Measurements from ENCODE around the gene SCN4A.
"Not testable (repeated sequence)": the region's sequence is repeated elsewhere in the genome, so short reads cannot be mapped to it uniquely, and the experiment has no call there.

The SCN4A gene

DNA sequence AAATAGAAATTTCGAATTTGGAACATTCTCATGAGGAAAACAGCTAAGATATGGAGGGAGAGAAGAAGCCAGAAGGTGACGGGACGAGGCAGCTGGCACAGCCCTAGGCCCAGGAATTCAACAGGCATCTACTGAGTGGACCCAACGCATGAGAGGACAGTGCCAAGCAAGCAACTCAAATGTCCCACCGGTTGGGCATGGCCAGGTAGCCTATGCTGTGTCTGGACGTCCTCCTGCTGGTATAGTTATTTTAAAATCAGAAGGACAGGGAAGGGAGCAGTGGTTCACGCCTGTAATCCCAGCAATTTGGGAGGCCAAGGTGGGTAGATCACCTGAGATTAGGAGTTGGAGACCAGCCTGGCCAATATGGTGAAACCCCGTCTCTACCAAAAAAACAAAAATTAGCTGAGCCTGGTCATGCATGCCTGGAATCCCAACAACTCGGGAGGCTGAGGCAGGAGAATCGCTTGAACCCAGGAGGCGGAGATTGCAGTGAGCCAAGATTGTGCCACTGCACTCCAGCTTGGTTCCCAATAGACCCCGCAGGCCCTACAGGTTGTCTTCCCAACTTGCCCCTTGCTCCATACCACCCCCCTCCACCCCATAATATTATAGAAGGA lies 56.0 kb downstream of the SCN4A start:
- no peak for DNase-seq (ENCODE audit: low read depth)

DNA sequence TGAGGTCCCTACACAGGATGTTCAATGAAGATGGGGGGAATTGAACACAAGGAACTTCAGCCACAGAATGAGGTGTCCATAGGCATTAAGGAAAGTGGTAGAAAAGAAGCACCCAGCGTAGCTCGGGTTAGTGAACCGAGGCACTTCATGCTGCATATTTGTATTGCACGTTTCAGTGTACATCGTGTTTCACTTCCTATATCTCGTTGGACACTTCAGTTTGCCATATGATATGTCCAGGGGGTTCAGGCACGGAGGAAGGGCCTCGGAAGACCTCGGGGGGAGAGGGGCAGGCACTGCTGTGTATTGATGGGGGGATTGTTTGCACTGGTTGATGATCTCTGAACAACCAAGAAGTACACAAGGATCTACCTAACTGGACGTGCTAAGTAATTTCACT lies 57.0 kb downstream of the SCN4A start:
- DNase-seq (ENCODE audit: low read depth): not testable (repeated sequence)

DNA sequence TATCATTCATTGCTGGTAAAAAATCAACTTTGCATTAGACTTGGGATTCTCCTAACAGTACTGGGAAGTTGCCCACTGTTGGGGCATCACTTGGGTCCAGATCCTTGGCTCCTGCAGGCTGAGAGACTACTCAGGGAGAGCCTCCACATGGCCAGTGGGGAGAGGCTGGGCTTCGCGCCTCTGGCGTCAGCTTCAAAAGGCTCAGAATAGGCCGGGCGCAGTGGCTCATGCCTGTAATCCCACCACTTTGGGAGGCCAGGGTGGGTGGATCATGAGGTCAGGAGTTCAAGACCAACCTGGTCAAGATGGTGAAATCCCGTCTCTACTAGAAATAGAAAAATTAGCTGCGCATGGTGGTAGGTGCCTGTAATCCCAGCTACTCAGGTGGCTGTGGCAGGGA lies 58.2 kb downstream of the SCN4A start:
- no peak for DNase-seq (ENCODE audit: low read depth)

DNA sequence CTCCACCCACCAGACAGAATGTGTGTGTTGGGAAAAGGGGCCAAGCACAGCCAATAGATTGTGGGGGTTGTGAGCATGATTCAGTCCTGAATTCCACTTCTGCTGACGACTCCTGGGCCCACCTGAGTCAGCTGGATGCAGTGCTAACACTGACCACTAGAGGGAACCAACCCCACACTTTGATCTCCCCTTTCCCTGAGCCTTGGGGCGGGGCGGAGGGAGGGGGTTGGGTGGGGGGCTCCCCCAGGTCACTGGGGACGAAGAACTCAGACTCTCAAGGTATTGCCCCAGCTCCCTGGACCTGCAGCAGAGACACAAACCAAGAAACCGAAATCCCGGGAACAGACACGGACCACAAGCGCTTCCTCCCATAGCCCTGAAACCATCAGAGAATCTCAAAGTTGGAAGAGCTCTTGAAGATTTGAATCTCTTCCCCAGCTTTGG lies 61.0 kb downstream of the SCN4A start:
- peak; percentile 42 for DNase-seq (ENCODE audit: low read depth)

DNA sequence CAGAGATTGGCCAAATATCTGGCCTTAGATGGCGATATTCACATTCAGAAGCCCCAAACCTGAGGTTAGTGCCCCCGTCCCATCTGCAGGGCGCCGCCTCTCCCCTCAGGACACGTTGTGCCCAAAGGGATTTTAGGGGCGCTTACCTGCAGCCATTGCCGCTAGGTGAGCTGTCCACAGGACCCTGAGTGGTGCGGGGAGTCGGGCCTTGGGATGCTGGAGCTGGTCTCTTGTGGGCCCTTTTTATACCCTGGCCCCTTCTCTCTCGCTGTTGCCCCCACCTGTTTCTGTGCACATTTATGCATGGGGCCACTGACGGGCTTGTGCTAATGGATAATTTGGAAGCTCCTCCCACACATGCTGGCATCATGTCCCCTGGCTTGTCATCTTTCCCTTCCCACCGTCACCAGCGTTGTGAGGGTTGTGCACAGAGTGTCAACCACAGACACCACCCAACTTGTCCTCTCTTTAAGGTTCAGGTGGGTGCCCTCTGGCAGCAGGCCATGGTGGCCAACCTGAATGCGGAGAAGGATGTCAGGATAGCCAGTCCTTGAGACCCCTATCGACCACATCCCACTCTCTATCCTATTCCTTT lies 61.6 kb downstream of the SCN4A start, which contains the start of gene CSHL1:
TSS of gene CSHL1 (minus strand) at position 218 of the 595 bp plus-strand sequence. CDS start at position 156, 62 bp downstream.
- DNase-seq (ENCODE audit: low read depth): no peak

DNA sequence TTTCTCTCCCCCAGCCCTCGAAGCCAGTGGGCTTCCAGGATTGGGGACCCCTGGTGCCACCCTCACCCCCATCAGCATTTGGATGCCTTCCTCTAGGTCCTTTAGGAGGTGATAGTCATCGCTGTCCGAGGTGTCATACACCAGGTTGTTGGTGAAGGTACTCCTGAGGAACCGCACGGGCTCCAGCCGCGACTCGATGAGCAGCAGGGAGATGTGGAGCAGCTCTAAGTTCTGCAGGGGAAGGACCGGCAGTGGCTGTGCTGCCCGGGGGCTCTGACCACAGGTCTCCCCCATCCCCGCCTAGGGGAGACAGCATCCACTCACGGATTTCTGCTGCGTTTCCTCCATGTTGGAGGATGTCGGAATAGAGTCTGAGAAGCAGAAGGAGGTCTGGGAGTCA lies 62.6 kb downstream of the SCN4A start:
- no peak for DNase-seq (ENCODE audit: low read depth)

DNA sequence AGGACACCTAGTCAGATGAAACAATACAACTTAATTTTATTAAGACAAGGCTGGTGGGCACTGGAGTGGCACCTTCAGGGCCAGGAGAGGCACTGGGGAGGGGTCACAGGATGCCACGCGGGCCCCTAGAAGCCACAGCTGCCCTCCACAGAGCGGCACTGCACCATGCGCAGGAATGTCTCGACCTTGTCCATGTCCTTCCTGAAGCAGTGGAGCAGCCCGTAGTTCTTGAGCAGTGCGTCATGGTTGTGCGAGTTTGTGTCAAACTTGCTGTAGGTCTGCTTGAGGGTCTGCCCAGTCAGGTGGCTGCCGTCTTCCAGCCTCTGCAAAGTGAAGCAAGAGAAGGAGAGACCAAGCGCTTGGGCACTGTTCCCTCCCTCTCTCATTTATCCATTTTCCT lies 63.1 kb downstream of the SCN4A start:
- not testable (repeated sequence) for DNase-seq (ENCODE audit: low read depth)

DNA sequence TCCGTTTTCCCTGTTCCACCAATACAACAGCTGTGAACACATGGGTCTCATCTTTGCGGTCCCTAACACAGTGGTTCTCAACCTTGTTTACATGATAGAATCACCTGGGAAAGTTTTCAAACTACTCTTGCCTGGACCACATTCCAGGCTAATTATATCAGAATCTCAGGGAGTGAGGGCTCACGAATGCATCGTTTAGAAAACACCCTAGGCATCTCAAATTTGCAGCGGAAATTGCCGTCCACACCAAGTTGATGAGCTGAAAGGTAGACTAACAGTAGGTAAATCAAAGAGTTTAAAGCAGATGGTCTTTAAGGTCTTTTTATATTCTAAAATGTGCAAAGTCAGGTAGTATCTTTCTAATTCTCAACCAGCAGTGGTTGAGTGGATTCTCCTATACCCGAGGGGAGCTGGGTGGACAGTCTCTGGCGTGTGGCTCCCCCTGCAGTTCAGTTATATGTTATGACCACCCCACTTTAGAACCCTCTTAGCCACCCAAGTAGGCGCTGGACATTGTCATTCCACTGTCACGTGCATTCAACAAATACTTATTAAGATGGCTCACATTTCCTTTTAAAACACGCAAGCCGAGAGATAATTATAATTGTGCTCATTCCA lies 65.4 kb downstream of the SCN4A start:
- DNase-seq (ENCODE audit: low read depth): not testable (repeated sequence)

DNA sequence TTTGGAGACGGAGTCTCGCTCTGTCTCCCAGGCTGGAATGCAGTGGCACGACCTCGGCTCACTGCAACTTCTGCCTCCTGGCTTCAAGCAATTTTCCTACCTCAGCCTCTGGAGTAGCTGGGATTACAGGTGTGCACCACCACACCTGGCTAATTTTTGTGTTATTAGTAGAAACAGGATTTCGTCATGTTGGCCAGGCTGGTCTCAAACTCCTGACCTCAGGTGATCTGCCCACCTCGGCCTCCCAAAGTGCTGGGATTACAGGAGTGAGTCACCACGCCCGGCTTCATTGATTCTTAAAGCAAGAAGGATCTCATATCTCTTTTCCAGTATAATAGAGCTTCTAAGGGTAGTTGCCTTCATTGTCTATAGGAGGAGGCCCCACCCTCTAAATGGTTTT lies 67.9 kb downstream of the SCN4A start:
- not testable (repeated sequence) for DNase-seq (ENCODE audit: low read depth)

DNA sequence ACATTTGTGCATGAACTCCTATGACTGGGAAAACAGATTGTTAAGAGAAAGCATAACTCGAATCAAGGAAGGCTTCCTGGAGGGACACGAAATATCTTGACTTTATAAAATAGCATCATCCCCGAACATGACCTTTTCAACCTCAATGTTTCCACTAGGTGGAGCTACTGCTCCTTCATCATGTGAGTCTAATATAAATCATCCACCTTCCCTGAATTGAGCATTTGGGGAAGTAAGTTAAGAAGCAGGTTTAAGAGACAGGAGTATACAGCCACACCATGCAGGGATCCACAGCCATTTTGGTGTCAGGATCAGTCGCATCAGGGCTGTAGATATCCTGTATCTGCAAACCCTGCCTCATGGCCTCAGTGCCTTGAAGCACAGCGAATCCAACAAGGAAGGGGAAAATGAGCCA lies 68.9 kb downstream of the SCN4A start:
- peak; percentile 14 for DNase-seq (ENCODE audit: low read depth)

DNA sequence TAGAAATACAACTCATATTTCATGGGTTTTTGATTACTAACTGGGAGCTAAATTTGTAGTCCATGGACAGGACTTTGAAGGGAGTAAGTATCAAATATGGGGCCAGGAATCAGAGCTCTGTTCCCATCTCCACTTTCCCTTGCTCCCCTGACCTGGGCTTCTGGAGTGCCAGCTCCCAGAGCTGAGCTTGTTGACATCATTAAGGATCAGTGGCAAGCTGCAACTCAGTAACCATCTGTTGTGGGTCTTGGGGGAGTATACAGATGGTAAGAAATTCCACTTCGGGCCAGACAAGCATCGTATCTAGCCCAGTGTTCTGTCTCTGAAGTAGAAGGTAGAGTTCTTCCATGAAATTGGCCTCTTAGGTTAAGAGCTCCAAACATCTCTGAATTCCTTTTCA lies 70.7 kb downstream of the SCN4A start:
- not testable (repeated sequence) for DNase-seq (ENCODE audit: low read depth)

DNA sequence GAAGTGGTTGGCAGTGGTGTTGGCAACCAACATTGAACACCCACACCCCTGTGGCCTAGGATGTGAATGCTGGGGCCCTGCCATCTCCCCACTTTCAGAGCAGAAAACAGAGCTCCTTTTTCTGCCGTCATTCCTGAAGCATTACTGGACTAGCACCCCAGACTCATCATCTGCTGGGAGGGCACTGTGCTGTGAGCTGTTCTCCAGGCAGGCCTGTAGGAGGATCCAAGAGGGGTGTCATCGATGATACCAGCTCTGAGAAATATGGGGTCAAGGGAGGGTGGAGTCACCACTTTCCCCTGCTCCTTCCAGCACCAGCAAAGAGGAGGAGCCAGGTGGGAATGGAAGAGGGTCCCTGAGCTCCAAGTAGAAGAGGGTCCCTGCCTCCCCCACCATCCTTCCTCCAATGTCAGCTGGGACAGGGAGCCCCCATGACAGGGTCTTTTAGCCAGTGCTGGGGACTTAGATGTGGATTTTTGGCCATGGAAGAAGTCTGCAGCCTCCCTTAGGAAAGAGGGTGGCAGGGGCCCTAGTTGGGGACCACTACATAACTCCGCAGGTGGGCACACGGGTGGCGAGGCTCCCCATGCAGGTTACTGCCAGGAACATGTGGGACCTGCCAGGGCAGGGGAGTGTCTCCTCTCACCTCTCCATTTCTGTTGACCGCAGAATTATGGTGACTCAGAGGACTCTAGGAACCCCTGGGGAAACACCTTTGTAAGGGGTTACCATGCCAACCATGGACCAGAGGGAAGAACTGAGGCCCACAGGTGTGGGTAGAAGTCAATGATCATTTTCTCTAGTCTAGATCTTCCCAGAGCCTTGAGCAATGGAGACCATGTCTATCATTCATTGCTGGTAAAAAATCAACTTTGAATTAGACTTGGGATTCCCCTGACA lies 73.6 kb downstream of the SCN4A start:
- peak; percentile 13 for DNase-seq (ENCODE audit: low read depth)

DNA sequence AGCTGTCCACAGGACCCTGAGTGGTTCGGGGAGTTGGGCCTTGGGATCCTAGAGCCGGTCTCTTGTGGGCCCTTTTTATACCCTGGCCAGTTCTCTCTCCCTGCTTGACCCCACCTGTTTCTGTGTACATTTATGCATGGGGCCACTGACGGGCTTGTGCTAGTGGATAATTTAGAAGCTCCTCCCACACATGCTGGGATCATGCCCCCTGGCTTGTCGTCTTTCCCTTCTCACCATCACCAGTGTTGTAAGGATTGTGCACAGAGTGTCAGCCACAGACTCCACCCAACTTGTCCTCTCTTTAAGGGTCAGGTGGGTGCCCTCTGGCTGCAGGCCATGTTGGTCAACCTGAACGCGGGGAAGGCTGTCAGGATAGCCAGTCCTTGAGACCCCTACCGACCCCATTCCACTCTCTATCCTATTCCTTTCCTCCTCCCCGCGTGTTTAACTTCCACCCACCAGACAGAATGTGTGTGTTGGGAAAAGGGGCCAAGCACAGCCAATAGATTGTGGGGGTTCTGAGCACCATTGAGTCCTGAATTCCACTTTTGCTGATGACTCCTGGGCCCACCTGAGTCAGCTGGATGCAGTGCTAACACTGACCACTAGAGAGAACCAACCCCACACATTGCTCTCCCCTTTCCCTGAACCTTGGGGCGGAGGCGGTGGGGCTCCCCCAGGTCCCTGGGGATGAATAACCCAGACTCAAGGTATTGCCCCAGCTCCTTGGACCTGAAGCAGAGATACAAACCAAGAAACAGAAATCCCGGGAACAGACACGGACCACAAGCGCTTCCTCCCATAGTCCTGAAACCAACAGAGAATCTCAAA lies 76.0 kb downstream of the SCN4A start, which contains the start of gene CSH1:
TSS of gene CSH1 (minus strand) at position 51 of the 831 bp plus-strand sequence. CDS start 63 bp downstream, outside the sequence.
- not testable (repeated sequence) for DNase-seq (ENCODE audit: low read depth)

DNA sequence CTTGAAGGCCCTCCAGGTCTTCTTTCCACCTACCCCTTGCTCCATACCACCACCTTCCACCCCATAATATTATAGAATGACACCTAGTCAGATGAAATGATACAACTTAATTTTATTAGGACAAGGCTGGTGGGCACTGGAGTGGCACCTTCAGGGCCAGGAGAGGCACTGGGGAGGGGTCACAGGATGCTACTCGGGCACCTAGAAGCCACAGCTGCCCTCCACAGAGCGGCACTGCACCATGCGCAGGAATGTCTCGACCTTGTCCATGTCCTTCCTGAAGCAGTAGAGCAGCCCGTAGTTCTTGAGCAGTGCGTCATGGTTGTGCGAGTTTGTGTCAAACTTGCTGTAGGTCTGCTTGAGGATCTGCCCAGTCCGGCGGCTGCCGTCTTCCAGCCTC lies 77.9 kb downstream of the SCN4A start:
- not testable (repeated sequence) for DNase-seq (ENCODE audit: low read depth)

DNA sequence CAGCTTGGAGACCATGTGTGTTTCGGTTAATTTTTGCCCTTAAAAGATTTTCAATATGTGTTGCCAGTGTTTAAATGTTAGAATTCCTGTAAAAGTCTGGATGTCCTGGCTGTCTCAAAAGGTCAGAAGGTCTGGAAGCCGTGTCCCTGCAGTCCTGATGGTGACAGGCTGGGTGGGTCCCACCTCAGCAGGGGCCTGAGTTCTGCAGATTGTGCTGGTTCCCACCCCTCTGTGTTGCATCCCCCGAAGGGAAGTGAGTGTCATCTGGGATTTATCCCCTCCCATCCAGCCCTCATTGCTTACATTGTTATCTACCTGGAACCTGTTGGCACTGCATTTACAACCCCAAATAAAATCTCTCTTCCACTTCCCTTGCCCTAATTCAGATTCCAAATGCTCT lies 78.7 kb downstream of the SCN4A start:
- not testable (repeated sequence) for DNase-seq (ENCODE audit: low read depth)

DNA sequence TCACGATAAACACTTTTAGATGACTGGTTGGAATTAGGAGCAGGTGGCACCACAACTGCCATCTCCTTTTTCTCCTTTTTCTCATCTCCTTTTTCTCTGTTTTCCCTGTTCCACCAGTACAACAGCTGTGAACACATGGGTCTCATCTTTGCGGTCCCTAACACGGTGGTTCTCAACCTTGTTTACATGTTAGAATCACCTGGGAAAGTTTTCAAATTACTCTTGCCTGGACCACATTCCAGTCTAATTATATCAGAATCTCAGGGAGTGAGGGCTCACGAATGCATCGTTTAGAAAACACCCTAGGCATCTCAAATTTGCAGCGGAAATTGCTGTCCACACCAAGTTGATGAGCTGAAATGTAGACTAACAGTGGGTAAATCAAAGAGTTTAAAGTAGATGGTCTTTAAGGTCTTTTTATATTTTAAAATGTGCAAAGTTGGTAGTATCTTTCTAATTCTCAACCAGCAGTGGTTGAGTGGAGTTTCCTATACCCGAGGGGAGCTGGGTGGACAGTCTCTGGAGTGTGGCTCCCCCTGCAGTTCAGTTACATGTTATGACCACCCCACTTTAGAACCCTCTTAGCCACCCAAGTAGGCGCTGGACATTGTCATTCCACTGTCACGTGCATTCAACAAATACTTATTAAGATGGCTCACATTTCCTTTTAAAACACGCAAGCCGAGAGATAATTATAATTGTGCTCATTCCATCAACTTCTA lies 80.2 kb downstream of the SCN4A start:
- DNase-seq (ENCODE audit: low read depth): not testable (repeated sequence)

DNA sequence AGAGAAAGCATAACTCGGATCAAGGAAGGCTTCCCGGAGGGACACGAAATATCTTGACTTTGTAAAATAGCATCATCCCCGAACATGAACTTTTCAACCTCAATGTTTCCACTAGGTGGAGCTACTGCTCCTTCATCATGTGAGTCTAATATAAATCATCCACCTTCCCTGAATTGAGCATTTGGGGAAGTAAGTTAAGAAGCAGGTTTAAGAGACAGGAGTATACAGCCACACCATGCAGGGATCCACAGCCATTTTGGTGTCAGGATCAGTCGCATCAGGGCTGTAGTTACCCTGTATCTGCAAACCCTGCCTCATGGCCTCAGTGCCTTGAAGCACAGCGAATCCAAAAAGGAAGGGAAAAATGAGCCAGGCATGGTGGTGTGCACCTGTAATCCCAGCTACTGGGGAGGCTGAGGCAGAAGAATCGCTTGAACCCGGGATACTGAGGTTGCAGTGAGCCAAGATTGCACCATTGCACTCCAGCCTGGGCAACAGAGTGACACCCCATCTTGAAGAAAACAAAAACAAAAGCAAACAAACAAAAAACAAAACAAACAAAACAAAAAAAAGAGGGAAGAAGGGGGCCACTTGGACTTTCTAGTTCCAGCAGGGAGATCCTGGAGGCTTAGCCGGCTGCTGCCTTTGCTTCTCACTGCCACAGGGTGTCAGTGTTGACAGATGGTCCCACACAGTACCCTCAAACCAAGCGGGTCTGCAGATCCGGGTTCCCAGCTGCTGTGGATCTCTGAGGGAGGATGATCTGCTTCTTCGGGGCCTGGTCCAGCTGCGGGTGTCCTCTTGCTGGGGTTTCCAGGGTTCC lies 83.5 kb downstream of the SCN4A start:
- not testable (repeated sequence) for DNase-seq (ENCODE audit: low read depth)
